HEK293T (cell line): ENCODE measurements around the gene KLHL30.

Source experiments
- CTBP1 ChIP-seq: fragments of 450-650 bp; IDR thresholded peaks from 2 replicates; pipeline ENCODE4 v1.6.1; 2016; ENCODE audit warnings: borderline replicate concordance
- ZNF384 ChIP-seq: fragments of 450-650 bp; IDR thresholded peaks from 2 replicates; pipeline ENCODE4 v1.6.1; 2016
- TF ChIP-seq, protein P1 (sequence below): fragments of 450-650 bp; IDR thresholded peaks from 2 replicates; pipeline ENCODE4 v1.6.1; 2016

DNA sequence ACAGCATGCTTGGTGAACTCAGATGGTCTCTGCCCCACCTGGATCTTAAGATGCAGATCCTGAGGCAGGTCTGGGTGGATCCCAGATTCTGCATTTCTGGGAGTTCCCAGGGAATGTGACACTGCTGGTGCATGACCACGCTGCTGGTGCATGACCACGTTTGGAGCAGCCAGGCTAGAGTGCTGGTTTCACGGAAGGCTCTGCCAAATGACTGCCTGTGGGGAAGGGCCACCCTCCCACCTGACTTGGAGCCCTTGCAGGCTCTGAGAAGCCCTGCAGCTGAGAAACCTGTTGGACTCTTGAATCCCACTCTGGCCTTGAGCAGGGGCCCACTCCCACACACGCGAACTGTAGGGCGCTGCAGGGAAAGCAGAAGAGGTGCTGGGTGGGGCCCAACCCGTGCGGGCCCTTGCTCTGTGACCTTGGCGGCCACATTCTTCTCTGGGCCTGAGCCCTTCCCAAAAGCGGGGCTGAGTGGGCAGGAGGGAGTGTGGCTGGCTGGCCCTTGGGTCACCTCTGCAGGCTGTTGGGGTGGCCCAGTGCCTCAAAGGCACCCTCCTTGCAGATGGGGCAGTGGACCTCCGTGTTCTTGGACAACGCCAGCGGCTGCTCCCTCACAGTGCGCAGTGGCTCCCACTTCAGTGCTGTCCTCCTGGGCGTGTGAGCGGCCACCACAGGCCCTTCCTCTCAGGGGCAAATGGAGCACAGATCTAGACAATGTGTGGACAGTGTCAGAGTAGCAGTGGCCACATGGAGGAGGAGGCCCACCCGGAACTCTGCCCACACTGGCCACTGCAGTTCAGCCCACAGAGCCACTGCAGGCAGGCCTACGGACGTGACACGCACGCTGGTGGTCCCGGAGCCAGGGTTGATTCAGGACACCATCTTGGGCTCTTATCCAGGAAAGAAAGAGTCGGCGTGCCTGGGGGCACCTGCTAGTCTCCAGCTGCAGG, 28.2 kb downstream of the KLHL30 start:
- TF ChIP-seq ZNF384 (no peak), CTBP1 (no peak)
- TF ChIP-seq, protein P1, sequence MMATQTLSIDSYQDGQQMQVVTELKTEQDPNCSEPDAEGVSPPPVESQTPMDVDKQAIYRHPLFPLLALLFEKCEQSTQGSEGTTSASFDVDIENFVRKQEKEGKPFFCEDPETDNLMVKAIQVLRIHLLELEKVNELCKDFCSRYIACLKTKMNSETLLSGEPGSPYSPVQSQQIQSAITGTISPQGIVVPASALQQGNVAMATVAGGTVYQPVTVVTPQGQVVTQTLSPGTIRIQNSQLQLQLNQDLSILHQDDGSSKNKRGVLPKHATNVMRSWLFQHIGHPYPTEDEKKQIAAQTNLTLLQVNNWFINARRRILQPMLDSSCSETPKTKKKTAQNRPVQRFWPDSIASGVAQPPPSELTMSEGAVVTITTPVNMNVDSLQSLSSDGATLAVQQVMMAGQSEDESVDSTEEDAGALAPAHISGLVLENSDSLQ = no peak
